GM18499 (cell line): Measurements from ENCODE around the gene PCDHGA5.
A peak's percentile ranks its signal among the peaks of the same experiment; 100 is the strongest.
"Not testable (repeated sequence)": the region's sequence is repeated elsewhere in the genome, so short reads cannot be mapped to it uniquely, and the experiment has no call there.

ENCODE experiments used
- ATAC-seq: cut with Tn5 transposase; IDR thresholded peaks from one replicate; pipeline ENCODE4 v1.9.1; 2021; ENCODE audit warnings: moderate number of reproducible peaks; ENCODE audit not compliant: insufficient read depth, unreplicated experiment

The PCDHGA5 gene

GRCh38 chr5:141349917-141350619 lies 13.9 kb upstream of the PCDHGA5 start, which contains the start of gene PCDHGB1:
Gene PCDHGB1, plus strand, starts transcription at chr5:141350099. Its CDS starts 162 bp downstream, at chr5:141350261.
- no peak for ATAC-seq

GRCh38 chr5:141351591-141351990 lies 12.4 kb upstream of the PCDHGA5 start:
- no peak for ATAC-seq

GRCh38 chr5:141354900-141355469 lies 9.0 kb upstream of the PCDHGA5 start, which contains the start of gene PCDHGA4:
Gene PCDHGA4, plus strand, starts transcription at chr5:141355021. Its CDS starts 87 bp downstream, at chr5:141355108.
- no peak for ATAC-seq

GRCh38 chr5:141355641-141356040 lies 8.3 kb upstream of the PCDHGA5 start:
- ATAC-seq = no peak

- no peak for ATAC-seq
Measured at GRCh38 chr5:141356133-141356532, 7.8 kb upstream of the PCDHGA5 start.

- ATAC-seq = no peak
Measured at GRCh38 chr5:141356950-141357349, 7.0 kb upstream of the PCDHGA5 start.

- no peak for ATAC-seq
Measured at GRCh38 chr5:141359790-141360426, 4.1 kb upstream of the PCDHGA5 start, which contains the start of gene PCDHGB2. Gene PCDHGB2, plus strand, starts transcription at chr5:141359994. Its CDS starts 142 bp downstream, at chr5:141360136.

GRCh38 chr5:141360685-141361084 lies 3.3 kb upstream of the PCDHGA5 start:
- no peak for ATAC-seq

- ATAC-seq = no peak
Measured at GRCh38 chr5:141362719-141363118, 1.2 kb upstream of the PCDHGA5 start.

GRCh38 chr5:141366016-141366896 lies 2.3 kb downstream of the PCDHGA5 start:
- ATAC-seq = no peak

GRCh38 chr5:141369994-141370848 lies 6.3 kb downstream of the PCDHGA5 start, which contains the start of gene PCDHGB3:
Gene PCDHGB3, plus strand, starts transcription at chr5:141370242. Its CDS starts 153 bp downstream, at chr5:141370395.
- peak; percentile 77 for ATAC-seq

GRCh38 chr5:141371572-141372475 lies 7.9 kb downstream of the PCDHGA5 start:
- no peak for ATAC-seq

GRCh38 chr5:141373673-141374317 lies 9.8 kb downstream of the PCDHGA5 start, which contains the start of gene PCDHGA6:
Gene PCDHGA6, plus strand, starts transcription at chr5:141373891. Its CDS starts 193 bp downstream, at chr5:141374084.
- ATAC-seq = no peak

- no peak for ATAC-seq
Measured at GRCh38 chr5:141374627-141375026, 10.7 kb downstream of the PCDHGA5 start.

GRCh38 chr5:141375444-141376155 lies 11.6 kb downstream of the PCDHGA5 start:
- ATAC-seq = not testable (repeated sequence)

GRCh38 chr5:141382469-141383294 lies 18.7 kb downstream of the PCDHGA5 start, which contains the start of gene PCDHGA7:
Gene PCDHGA7, plus strand, starts transcription at chr5:141382742. Its CDS starts 158 bp downstream, at chr5:141382900.
- ATAC-seq = no peak
